ENCODE results near the gene TMEM259.

The TMEM259 gene

GRCh38 chr19:964761-965694 lies 55.9 kb downstream of the TMEM259 start:
- no peaks in the 10 kb centered on the region for H3K9me3 ChIP-seq (ENCODE audit: control insufficient read depth, insufficient read depth, low read length)
- H3K4me1 ChIP-seq (ENCODE audit: control insufficient read depth, insufficient read depth, low read length), result no peaks in the 10 kb centered on the region
- no peaks in the 10 kb centered on the region for H3K27me3 ChIP-seq (ENCODE audit: control insufficient read depth, insufficient read depth, low read length)
- H3K36me3 ChIP-seq (ENCODE audit: control insufficient read depth, insufficient read depth, low read length), result peaks cover 54% of the 10 kb centered on the region
- H3K4me3 ChIP-seq (ENCODE audit: low read depth, low read length), result no peak overlapping the region
- H3K9ac ChIP-seq (ENCODE audit: low read depth, low read length), result no peak overlapping the region

DNA sequence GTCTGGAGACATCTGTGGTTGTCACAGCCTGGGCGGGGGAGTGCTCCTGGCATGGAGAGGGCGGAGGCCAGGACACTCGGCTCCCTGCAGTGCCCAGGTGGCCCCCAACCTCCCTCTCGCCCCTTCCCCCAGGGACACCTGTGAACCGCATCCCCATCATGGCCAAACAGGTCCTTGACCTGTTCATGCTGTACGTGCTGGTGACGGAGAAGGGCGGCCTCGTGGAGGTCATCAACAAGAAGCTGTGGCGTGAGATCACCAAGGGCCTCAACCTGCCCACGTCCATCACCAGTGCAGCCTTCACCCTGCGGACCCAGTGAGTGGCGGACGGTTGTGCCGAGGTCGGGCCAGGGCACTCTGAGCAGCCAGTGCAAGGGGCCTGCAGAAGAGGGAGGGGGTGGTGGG lies 56.8 kb downstream of the TMEM259 start:
- Histone ChIP-seq H3K9ac (ENCODE audit: low read depth, low read length) (no peak overlapping the region), H3K4me1 (ENCODE audit: control insufficient read depth, insufficient read depth, low read length) (no peaks in the 10 kb centered on the region), H3K4me3 (ENCODE audit: low read depth, low read length) (no peak overlapping the region), H3K27me3 (ENCODE audit: control insufficient read depth, insufficient read depth, low read length) (no peaks in the 10 kb centered on the region), H3K9me3 (ENCODE audit: control insufficient read depth, insufficient read depth, low read length) (no peaks in the 10 kb centered on the region), H3K36me3 (ENCODE audit: control insufficient read depth, insufficient read depth, low read length) (peaks cover 57% of the 10 kb centered on the region)

- Histone ChIP-seq H3K36me3 (ENCODE audit: control insufficient read depth, insufficient read depth, low read length) (peaks cover 53% of the 10 kb centered on the region), H3K4me1 (ENCODE audit: control insufficient read depth, insufficient read depth, low read length) (no peaks in the 10 kb centered on the region)
These were observed 57.4 kb downstream of the TMEM259 start for GRCh38 chr19:963486-963951.

GRCh38 chr19:962683-963400 lies 58.1 kb downstream of the TMEM259 start:
- no peaks in the 10 kb centered on the region for H3K27me3 ChIP-seq (ENCODE audit: control insufficient read depth, insufficient read depth, low read length)
- no peak overlapping the region for H3K9ac ChIP-seq (ENCODE audit: low read depth, low read length)
- no peaks in the 10 kb centered on the region for H3K4me1 ChIP-seq (ENCODE audit: control insufficient read depth, insufficient read depth, low read length)
- H3K4me3 ChIP-seq (ENCODE audit: low read depth, low read length), result no peak overlapping the region
- H3K9me3 ChIP-seq (ENCODE audit: control insufficient read depth, insufficient read depth, low read length), result no peaks in the 10 kb centered on the region
- H3K36me3 ChIP-seq (ENCODE audit: control insufficient read depth, insufficient read depth, low read length), result peaks cover 49% of the 10 kb centered on the region

More at GRCh38 chr19:963486-963951, 57.4 kb downstream of the TMEM259 start:
- H3K27me3 ChIP-seq (ENCODE audit: control insufficient read depth, insufficient read depth, low read length), result no peaks in the 10 kb centered on the region
- H3K9me3 ChIP-seq (ENCODE audit: control insufficient read depth, insufficient read depth, low read length), result no peaks in the 10 kb centered on the region
- no peak overlapping the region for H3K4me3 ChIP-seq (ENCODE audit: low read depth, low read length)
- no peak overlapping the region for H3K9ac ChIP-seq (ENCODE audit: low read depth, low read length)

DNA sequence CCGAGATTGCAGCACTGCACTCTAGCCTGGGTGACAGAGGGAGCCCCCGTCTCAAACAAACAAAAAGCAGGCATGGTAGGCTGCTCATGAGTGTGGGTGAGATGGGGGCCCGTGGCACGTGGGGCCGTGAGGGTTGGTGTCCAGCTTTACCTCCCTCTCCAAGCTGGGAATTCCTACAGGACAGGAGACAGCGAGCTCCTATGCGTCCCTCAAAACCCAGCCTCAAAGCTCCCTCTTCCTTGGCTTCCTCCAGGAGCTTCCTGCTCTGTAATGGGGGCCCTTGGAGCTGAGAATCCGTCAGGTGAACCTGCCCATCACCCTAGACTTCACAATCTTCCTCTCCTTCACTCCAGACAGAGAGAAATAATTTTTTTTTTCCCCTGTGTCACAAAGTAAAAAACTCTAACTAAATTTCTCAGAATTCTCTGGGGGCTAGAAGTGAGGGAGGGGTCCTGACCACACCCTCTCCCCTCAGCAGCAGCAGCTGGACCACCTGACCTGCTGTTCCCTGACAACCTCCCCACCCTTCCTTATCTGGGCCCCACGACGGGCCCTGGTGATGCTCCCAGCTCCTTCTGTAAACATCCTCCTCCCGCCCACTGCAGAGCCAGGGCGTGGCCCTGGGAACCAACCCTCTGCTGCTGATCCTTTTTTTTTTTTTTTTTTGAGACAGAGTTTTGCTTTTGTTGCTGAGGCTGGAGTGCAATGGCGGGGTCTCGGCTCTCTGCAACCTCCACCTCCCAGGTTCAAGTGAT lies 58.9 kb downstream of the TMEM259 start:
- H3K9me3 ChIP-seq (ENCODE audit: control insufficient read depth, insufficient read depth, low read length), result no peaks in the 10 kb centered on the region
- H3K4me3 ChIP-seq (ENCODE audit: low read depth, low read length), result no peak overlapping the region
- no peak overlapping the region for H3K9ac ChIP-seq (ENCODE audit: low read depth, low read length)
- no peaks in the 10 kb centered on the region for H3K4me1 ChIP-seq (ENCODE audit: control insufficient read depth, insufficient read depth, low read length)
- H3K27me3 ChIP-seq (ENCODE audit: control insufficient read depth, insufficient read depth, low read length), result no peaks in the 10 kb centered on the region
- peaks cover 49% of the 10 kb centered on the region for H3K36me3 ChIP-seq (ENCODE audit: control insufficient read depth, insufficient read depth, low read length)

DNA sequence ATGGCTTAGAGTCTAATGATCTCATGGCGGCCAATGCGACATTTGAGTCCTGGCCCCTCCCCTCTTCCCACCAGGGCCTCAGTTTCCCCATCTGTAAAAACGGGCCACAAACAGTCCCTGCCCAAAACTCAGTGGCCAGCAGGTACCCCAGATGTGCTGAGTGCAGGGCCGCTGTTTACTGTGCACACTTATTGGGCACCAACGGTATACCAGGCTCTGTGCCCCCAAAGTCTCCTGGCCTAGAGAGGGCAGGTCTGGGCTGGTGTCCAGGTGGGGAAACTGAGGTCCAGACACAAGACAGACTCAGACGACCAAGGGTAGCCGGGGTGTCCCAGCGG lies 60.4 kb downstream of the TMEM259 start:
- H3K9me3 ChIP-seq (ENCODE audit: control insufficient read depth, insufficient read depth, low read length), result no peaks in the 10 kb centered on the region
- no peak overlapping the region for H3K4me3 ChIP-seq (ENCODE audit: low read depth, low read length)
- H3K4me1 ChIP-seq (ENCODE audit: control insufficient read depth, insufficient read depth, low read length), result no peaks in the 10 kb centered on the region
- H3K27me3 ChIP-seq (ENCODE audit: control insufficient read depth, insufficient read depth, low read length), result no peaks in the 10 kb centered on the region
- no peak overlapping the region for H3K9ac ChIP-seq (ENCODE audit: low read depth, low read length)
- H3K36me3 ChIP-seq (ENCODE audit: control insufficient read depth, insufficient read depth, low read length), result peaks cover 40% of the 10 kb centered on the region

DNA sequence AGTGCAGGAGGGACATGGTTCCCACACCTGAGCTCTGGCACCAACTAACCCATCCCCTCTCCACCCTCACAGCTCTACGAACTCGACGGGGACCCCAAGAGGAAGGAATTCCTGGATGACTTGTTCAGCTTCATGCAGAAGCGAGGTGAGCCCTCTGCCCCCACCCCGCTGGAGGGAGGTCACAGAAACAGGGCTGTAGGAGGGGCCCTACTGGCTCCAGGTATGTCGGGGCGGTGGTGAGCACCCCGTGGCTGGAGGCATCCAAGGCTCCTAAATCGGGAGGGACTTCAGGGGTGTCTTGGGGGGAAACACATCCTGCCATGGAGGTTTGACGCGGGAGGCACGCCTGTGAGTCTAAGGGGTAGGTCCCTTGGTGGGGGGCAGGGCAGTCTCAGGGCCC lies 60.9 kb downstream of the TMEM259 start:
- Histone ChIP-seq H3K27me3 (ENCODE audit: control insufficient read depth, insufficient read depth, low read length) (no peaks in the 10 kb centered on the region), H3K9ac (ENCODE audit: low read depth, low read length) (no peak overlapping the region), H3K36me3 (ENCODE audit: control insufficient read depth, insufficient read depth, low read length) (peaks cover 35% of the 10 kb centered on the region), H3K4me1 (ENCODE audit: control insufficient read depth, insufficient read depth, low read length) (no peaks in the 10 kb centered on the region), H3K4me3 (ENCODE audit: low read depth, low read length) (no peak overlapping the region), H3K9me3 (ENCODE audit: control insufficient read depth, insufficient read depth, low read length) (no peaks in the 10 kb centered on the region)
